Keratinocyte (primary cell): ENCODE results near the gene GTF2IRD1.

Experiments used
- CTCF ChIP-seq, 3 experiments: IDR thresholded peaks in 1 of 3; conservative IDR thresholded peaks in 1 of 3; optimal IDR thresholded peaks in 1 of 3; 2 replicates in 2 of 3; 3 replicates in 1 of 3; pipeline versions ENCODE3 to v1.5.1; 2011; ENCODE audit warnings: low read length in 3 of 3, mild to moderate bottlenecking in 3 of 3, moderate library complexity in 2 of 3, control low read depth in 1 of 3, inconsistent platforms in 1 of 3; ENCODE audit not compliant: insufficient read depth in 2 of 3; ENCODE audit errors: extremely low read depth in 1 of 3
- EZH2 ChIP-seq: IDR thresholded peaks from one replicate; pipeline ENCODE4 v1.6.1; 2012; ENCODE audit warnings: inconsistent platforms, mild to moderate bottlenecking, low read length, moderate library complexity

DNA sequence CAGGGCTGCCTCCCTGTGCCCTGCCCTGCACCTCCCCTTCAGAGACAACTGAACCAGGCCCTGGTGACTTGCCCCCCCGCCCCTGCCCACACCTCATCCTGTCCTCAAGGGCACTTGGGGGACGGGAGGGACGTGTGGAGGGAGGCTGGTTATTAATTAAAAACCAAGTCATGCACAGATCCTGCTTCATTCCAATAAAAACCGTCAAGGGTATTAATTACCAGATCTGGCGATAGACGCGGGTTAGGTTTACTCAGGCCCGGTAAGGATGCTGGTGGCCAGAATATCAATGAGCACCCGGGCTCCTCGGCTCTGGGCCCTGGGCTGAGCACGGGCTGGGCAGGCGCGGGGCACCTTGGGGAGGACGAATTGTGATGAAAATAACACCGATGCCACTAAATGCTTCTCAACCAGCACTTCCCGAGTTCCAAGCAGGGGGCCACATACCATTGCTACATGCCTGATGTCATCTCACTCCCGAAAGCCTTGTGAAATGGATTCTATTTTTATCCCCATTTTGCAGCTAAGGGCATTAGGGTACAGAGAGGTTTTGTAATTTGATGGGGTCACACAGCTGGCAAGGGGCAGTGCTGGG, 24.5 kb upstream of the GTF2IRD1 start:
- TF ChIP-seq CTCF (optimal IDR thresholded peaks at IDR 0.05 in 1 of 3, IDR thresholded peaks at IDR 0.05 in 1 of 3, conservative IDR thresholded peaks at IDR 0.05 in 1 of 3; ENCODE audit: extremely low read depth in 1 of 3, insufficient read depth in 2 of 3, low read length in 3 of 3): no peak
- no peak for TF ChIP-seq EZH2
